Measurements from ENCODE around the gene COA5.

- TF ChIP-seq EZH2 (IDR thresholded peaks at IDR 0.05; ENCODE audit: insufficient read depth, poor library complexity, severe bottlenecking) = no peak
- no peak for TF ChIP-seq EZH2phosphoT487 (IDR thresholded peaks at IDR 0.05; ENCODE audit: insufficient read depth, low read depth)
These were observed 48.7 kb downstream of the COA5 start for GRCh38 chr2:98559581-98559980.
